ENCODE results near the gene KIF22.

Gene KIF22

DNA sequence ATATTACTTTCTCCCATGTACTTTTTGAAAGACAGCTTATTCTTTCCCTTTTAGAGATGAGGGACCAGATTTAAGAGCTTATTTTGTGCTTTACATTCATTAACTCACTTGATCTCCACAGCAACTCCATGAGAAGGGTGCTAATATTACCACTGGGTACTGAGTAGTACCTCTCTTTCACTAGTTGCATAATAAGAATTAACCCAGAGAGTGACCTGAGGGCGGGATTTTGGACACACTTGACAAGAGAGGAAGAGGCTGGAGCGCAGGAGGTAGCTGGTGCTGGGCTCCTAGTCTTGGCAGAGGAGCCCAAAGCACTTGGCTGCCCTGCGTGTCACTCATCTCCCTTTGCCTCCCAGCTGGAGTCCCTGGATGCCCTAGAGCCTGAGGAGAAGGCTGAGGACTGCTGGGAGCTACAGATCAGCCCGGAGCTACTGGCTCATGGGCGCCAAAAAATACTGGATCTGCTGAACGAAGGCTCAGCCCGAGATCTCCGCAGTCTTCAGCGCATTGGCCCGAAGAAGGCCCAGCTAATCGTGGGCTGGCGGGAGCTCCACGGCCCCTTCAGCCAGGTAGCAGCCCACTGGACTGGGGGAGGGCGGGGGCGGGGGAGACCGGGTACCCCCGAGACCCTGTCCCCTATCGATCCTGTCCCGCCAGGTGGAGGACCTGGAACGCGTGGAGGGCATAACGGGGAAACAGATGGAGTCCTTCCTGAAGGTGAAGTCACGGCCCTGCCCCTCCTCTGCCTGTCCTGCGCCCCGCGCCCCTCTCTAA lies 14.1 kb downstream of the KIF22 start:
- Histone ChIP-seq H3K36me3 (ENCODE audit: control insufficient read depth, insufficient read depth, low read length) (peaks cover 21% of the 10 kb centered on the region), H3K27me3 (replicated peaks; ENCODE audit: control insufficient read depth, insufficient read depth, low read length) (no peaks in the 10 kb centered on the region), H3K4me3 (replicated peaks; ENCODE audit: low read depth, low read length) (peak overlapping the region; percentile 89)
- TF ChIP-seq CTCF (IDR thresholded peaks at IDR 0.05; ENCODE audit: insufficient read depth, low read length, poor library complexity, severe bottlenecking) = no peak
- DNase-seq (ENCODE audit: extremely low read depth, insufficient read length) = no peak

DNA sequence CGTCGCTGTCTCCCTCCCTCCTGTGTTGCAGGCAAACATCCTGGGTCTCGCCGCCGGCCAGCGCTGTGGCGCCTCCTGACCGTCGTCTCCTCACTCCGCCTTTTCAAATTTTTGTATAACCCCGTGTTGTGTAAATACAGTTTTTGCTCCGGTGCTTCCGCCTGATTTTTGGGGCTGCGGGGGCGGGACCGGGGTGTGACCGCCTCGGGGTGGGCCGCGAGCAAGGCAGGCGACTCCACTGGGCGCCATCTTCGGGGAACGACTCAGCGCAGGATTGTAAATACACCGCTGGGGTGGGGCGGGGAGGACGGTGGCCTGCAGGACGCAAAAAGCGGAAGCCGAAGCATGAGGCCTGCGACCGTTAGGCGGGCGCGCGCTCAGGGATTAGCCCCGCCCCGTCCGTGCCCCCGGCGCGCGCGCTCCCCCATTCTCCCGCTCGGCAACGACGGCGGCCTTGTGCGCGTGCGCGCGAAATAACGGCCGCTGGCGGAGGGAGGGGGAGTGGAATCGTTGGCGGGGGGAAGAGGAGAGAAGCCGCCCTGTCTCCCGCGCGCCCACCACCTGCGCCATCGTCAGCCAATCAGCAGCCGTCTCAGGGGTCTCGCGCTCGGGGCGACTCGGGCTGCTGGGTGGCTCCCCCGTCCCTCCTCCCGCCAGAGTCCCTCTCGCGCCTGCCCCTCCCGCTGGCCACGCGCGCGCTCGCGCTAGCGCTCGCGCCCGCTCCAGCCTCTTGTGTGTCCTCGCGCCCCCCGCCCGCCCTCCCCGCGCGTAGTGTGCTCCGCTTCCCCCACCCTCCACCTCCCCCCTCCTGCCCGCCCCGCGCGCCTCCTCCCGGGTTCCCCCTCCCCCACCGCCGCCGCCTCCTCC lies 14.9 kb downstream of the KIF22 start:
- DNase-seq (ENCODE audit: extremely low read depth, insufficient read length) = peak; percentile 99
- Histone ChIP-seq H3K36me3 (ENCODE audit: control insufficient read depth, insufficient read depth, low read length) (peaks cover 22% of the 10 kb centered on the region), H3K4me3 (replicated peaks; ENCODE audit: low read depth, low read length) (peak overlapping the region; percentile 89), H3K27me3 (replicated peaks; ENCODE audit: control insufficient read depth, insufficient read depth, low read length) (no peaks in the 10 kb centered on the region)
- TF ChIP-seq CTCF (IDR thresholded peaks at IDR 0.05; ENCODE audit: insufficient read depth, low read length, poor library complexity, severe bottlenecking) = peak; percentile 13

DNA sequence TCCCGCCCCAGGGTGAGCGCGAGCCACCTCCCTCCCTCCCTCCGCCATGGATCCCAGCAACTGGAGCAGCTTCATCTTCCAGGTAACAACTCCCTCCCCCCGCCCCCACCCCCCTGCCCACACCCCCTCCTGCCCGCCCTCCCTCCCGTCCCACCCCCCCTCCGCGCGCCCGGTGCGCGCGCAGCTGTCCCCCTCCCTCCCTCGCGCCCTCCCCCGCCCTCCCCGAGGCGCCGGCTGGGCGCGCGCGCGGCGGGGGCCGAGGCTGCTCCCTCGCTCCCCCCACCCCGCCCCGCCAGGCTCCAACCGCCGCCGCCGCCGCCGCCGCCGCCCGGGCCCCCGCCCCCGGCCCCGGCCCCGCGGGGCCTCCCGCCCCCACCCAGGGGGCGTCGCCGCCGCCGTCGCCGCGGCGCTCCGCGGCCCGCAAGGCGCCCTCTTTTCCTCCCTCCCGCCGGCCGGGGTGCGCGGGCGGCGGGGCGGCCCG lies 15.6 kb downstream of the KIF22 start, which contains the start of gene MAZ:
Gene MAZ (plus strand): TSS at position 431 of the 481 bp plus-strand sequence. CDS start 173 bp downstream, outside the sequence.
- TF ChIP-seq CTCF (IDR thresholded peaks at IDR 0.05; ENCODE audit: insufficient read depth, low read length, poor library complexity, severe bottlenecking) = no peak
- H3K4me3 ChIP-seq (replicated peaks; ENCODE audit: low read depth, low read length) = peak within 1 kb of the TSS; percentile 89
- DNase-seq (ENCODE audit: extremely low read depth, insufficient read length) = peak; percentile 83
- no peaks in the 10 kb centered on the region for H3K27me3 ChIP-seq (replicated peaks; ENCODE audit: control insufficient read depth, insufficient read depth, low read length)
- peaks cover 19% of the 10 kb centered on the region for H3K36me3 ChIP-seq (ENCODE audit: control insufficient read depth, insufficient read depth, low read length)

DNA sequence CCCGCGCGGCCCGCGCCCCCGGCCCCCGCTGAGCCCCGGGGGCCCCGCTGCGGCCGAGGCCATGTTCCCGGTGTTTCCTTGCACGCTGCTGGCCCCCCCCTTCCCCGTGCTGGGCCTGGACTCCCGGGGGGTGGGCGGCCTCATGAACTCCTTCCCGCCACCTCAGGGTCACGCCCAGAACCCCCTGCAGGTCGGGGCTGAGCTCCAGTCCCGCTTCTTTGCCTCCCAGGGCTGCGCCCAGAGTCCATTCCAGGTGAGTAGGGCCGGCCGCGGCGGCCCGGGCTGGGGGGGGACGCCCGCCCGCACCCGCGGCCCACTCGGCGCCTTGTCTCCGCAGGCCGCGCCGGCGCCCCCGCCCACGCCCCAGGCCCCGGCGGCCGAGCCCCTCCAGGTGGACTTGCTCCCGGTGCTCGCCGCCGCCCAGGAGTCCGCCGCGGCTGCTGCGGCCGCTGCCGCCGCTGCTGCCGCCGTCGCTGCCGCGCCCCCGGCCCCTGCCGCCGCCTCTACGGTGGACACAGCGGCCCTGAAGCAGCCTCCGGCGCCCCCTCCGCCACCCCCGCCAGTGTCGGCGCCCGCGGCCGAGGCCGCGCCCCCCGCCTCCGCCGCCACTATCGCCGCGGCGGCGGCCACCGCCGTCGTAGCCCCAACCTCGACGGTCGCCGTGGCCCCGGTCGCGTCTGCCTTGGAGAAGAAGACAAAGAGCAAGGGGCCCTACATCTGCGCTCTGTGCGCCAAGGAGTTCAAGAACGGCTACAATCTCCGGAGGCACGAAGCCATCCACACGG lies 16.3 kb downstream of the KIF22 start:
- peak; percentile 58 for DNase-seq (ENCODE audit: extremely low read depth, insufficient read length)
- no peaks in the 10 kb centered on the region for H3K27me3 ChIP-seq (replicated peaks; ENCODE audit: control insufficient read depth, insufficient read depth, low read length)
- TF ChIP-seq CTCF (IDR thresholded peaks at IDR 0.05; ENCODE audit: insufficient read depth, low read length, poor library complexity, severe bottlenecking) = no peak
- peak overlapping the region; percentile 86 for H3K4me3 ChIP-seq (replicated peaks; ENCODE audit: low read depth, low read length)
- peaks cover 16% of the 10 kb centered on the region for H3K36me3 ChIP-seq (ENCODE audit: control insufficient read depth, insufficient read depth, low read length)

GRCh38 chr16:29807426-29808218 lies 17.1 kb downstream of the KIF22 start:
- peak; percentile 91 for DNase-seq (ENCODE audit: extremely low read depth, insufficient read length)
- Histone ChIP-seq H3K36me3 (ENCODE audit: control insufficient read depth, insufficient read depth, low read length) (peaks cover 15% of the 10 kb centered on the region), H3K27me3 (replicated peaks; ENCODE audit: control insufficient read depth, insufficient read depth, low read length) (no peaks in the 10 kb centered on the region), H3K4me3 (replicated peaks; ENCODE audit: low read depth, low read length) (peak overlapping the region; percentile 86)
- peak; percentile 68 for TF ChIP-seq CTCF (IDR thresholded peaks at IDR 0.05; ENCODE audit: insufficient read depth, low read length, poor library complexity, severe bottlenecking)

Measured in GM06990 (cell line).